SU-DHL-6 (cell line): Measurements from ENCODE around the gene DUSP14.
"Not testable (repeated sequence)": the region's sequence is repeated elsewhere in the genome, so short reads cannot be mapped to it uniquely, and the experiment has no call there.

Experiments used
- H2AFZ ChIP-seq: fragments of 200-600 bp; sonication (generic); 2 replicates; pipeline ENCODE4 v1.6.1; 2014; ENCODE audit warnings: low read depth, mild to moderate bottlenecking, moderate library complexity, mixed read lengths, antibody characterized with exemption, low read length; ENCODE audit not compliant: severe bottlenecking
- H3F3A ChIP-seq: fragments of 200-600 bp; shearing (Covaris generic); 2 replicates; pipeline ENCODE4 v1.6.0; 2016; ENCODE audit warnings: antibody characterized with exemption, mild to moderate bottlenecking; ENCODE audit not compliant: insufficient read depth
- H3K27ac ChIP-seq: fragments of 200-600 bp; sonication (generic); 2 replicates; pipeline ENCODE4 v1.5.1; 2016; ENCODE audit warnings: low read depth, mild to moderate bottlenecking, low read length, moderate library complexity, mixed read lengths
- H3K27me3 ChIP-seq: fragments of 200-600 bp; sonication (generic), shearing (Covaris generic); 2 replicates; pipeline ENCODE4 v1.6.0; 2014; ENCODE audit warnings: mild to moderate bottlenecking, low read length
- H3K36me3 ChIP-seq: fragments of 200-600 bp; sonication (generic); 2 replicates; pipeline ENCODE4 v1.6.1; 2014; ENCODE audit warnings: mild to moderate bottlenecking, low read length, mixed read lengths
- H3K4me2 ChIP-seq: fragments of 300-600, 200-600 bp; shearing (Covaris generic), sonication (generic); 2 replicates; pipeline ENCODE4 v1.6.0; 2014; ENCODE audit warnings: low read length, low read depth, mild to moderate bottlenecking; ENCODE audit not compliant: poor library complexity, severe bottlenecking
- H3K4me3 ChIP-seq: fragments of 200-600 bp; sonication (generic); 2 replicates; pipeline ENCODE4 v1.5.1; 2014; ENCODE audit warnings: antibody characterized with exemption, low read length, mild to moderate bottlenecking, mixed read lengths; ENCODE audit not compliant: insufficient read depth, poor library complexity, severe bottlenecking
- H3K79me2 ChIP-seq: fragments of 200-600 bp; sonication (generic); 2 replicates; pipeline ENCODE4 v1.6.1; 2014; ENCODE audit warnings: mild to moderate bottlenecking, low read length, moderate library complexity; ENCODE audit not compliant: insufficient read depth
- H3K9ac ChIP-seq: fragments of 200-600 bp; sonication (generic); 2 replicates; pipeline ENCODE4 v1.7.0; 2014; ENCODE audit warnings: mild to moderate bottlenecking, low read length
- H3K9me2 ChIP-seq: fragments of 200-600 bp; sonication (generic); replicated peaks from 2 replicates; pipeline ENCODE4 v1.6.1; 2014; ENCODE audit warnings: low read length; ENCODE audit not compliant: insufficient read depth
- H3K9me3 ChIP-seq: fragments of 200-600 bp; sonication (generic); 2 replicates; pipeline ENCODE4 v1.6.1; 2014; ENCODE audit warnings: low read length, mixed read lengths; ENCODE audit not compliant: insufficient read depth
- H4K20me1 ChIP-seq: fragments of 200-600 bp; sonication (generic); 2 replicates; pipeline ENCODE4 v1.6.1; 2014; ENCODE audit warnings: low read depth, mild to moderate bottlenecking, antibody characterized with exemption, low read length, moderate library complexity, mixed read lengths
- EZH2phosphoT487 ChIP-seq: fragments of 200-600 bp; sonication (generic), shearing (Covaris generic); conservative IDR thresholded peaks from 2 replicates; pipeline ENCODE4 v1.6.1; 2018; ENCODE audit warnings: mild to moderate bottlenecking, antibody characterized with exemption, low read length, moderate library complexity, mixed read lengths
- TF ChIP-seq, protein P1 (sequence below): fragments of 200-600 bp; sonication (generic); IDR thresholded peaks from one replicate; pipeline ENCODE4 v1.5.1; 2017; ENCODE audit warnings: antibody characterized with exemption, mild to moderate bottlenecking, low read length, moderate library complexity; ENCODE audit not compliant: insufficient read depth, poor library complexity, severe bottlenecking

DUSP14 gene

DNA sequence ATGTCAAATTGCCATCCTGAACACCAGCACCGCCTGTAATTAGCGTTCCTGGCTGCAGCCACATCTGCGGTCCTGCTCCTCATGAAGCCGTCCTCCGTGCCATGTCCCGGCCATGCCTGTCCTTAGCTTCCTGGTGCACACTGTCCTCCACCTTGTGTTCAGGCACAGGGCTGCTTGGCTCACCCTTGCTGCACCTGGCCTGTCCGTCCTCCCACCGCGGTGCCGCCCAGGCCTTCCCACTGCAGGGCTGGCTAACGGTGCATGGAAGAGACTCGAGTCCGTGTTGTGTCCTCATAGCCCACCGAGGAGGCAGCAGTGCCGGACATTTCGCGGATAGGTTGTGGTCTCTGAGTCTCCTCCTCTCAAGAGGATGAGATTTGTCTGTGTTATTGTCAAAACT lies 20.4 kb downstream of the DUSP14 start:
- Histone ChIP-seq H3F3A (peaks cover 7% of the 10 kb centered on the region), H3K4me3 (no peak overlapping the region), H3K9ac (no peak overlapping the region), H3K9me2 (no peaks in the 10 kb centered on the region), H3K27ac (no peak overlapping the region), H3K4me2 (no peak overlapping the region), H3K79me2 (peaks cover 40% of the 10 kb centered on the region), H3K27me3 (no peaks in the 10 kb centered on the region), H3K36me3 (peaks cover 9% of the 10 kb centered on the region; the same call in 1 of the 2 replicates), H4K20me1 (no peaks in the 10 kb centered on the region; the same call in 1 of the 2 replicates), H2AFZ (no peak overlapping the region), H3K9me3 (no peaks in the 10 kb centered on the region)
- TF ChIP-seq, protein P1, sequence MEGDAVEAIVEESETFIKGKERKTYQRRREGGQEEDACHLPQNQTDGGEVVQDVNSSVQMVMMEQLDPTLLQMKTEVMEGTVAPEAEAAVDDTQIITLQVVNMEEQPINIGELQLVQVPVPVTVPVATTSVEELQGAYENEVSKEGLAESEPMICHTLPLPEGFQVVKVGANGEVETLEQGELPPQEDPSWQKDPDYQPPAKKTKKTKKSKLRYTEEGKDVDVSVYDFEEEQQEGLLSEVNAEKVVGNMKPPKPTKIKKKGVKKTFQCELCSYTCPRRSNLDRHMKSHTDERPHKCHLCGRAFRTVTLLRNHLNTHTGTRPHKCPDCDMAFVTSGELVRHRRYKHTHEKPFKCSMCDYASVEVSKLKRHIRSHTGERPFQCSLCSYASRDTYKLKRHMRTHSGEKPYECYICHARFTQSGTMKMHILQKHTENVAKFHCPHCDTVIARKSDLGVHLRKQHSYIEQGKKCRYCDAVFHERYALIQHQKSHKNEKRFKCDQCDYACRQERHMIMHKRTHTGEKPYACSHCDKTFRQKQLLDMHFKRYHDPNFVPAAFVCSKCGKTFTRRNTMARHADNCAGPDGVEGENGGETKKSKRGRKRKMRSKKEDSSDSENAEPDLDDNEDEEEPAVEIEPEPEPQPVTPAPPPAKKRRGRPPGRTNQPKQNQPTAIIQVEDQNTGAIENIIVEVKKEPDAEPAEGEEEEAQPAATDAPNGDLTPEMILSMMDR, result no peak
- TF ChIP-seq EZH2phosphoT487, result no peak

DNA sequence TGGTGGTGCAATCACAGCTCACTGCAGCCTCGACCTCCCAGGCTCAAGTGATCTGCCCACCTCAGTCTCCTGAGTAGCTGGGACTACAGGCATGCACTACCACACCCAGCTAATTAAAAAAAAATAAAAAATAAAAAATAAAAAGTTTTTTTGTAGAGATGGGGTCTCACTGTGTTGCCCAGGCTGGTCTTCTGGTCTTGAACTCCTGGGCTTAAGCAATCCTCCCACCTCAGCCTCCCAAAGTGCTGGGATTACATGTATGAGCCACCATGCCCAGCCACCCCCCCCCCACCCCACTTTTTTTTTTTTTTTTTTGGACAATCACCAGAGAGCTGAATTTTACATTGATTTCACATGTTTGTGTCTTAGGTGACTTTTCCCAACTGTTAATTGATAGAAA lies 22.0 kb downstream of the DUSP14 start:
- not testable (repeated sequence) for H3K9me2 ChIP-seq, H3K4me3 ChIP-seq, H3K27me3 ChIP-seq, H3K9ac ChIP-seq, H3K36me3 ChIP-seq, H3K9me3 ChIP-seq, H2AFZ ChIP-seq, H4K20me1 ChIP-seq, H3K4me2 ChIP-seq, H3K27ac ChIP-seq, H3F3A ChIP-seq
- peaks cover 24% of the 10 kb centered on the region for H3K79me2 ChIP-seq

DNA sequence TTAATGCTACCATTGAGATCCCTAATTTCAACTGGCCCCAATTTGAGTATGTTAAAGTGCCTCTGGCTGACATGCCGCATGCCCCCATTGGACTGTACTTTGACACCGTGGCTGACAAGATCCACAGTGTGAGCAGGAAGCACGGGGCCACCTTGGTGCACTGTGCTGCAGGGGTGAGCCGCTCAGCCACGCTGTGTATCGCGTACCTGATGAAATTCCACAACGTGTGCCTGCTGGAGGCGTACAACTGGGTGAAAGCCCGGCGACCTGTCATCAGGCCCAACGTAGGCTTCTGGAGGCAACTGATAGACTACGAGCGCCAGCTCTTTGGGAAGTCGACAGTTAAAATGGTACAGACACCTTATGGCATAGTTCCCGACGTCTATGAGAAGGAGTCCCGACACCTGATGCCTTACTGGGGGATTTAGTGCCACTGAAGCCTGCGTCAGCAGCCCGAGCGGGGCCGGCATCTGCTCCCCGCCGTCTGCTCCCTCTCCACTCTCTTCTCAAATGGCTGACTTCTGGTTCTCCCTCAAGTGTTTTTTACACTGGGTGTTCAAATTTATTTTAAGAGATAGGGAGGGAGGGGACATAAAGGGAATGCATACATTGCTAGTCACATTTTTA lies 22.9 kb downstream of the DUSP14 start:
- Histone ChIP-seq H3K9me2 (no peaks in the 10 kb centered on the region), H3F3A (peaks cover 7% of the 10 kb centered on the region), H2AFZ (no peak overlapping the region), H3K4me3 (no peak overlapping the region), H3K79me2 (peaks cover 17% of the 10 kb centered on the region), H3K27ac (no peak overlapping the region), H4K20me1 (no peaks in the 10 kb centered on the region; the same call in 1 of the 2 replicates), H3K9ac (no peak overlapping the region), H3K9me3 (no peaks in the 10 kb centered on the region), H3K36me3 (peaks cover 9% of the 10 kb centered on the region; the same call in 1 of the 2 replicates), H3K27me3 (no peaks in the 10 kb centered on the region), H3K4me2 (no peak overlapping the region)
- TF ChIP-seq EZH2phosphoT487, result no peak
- TF ChIP-seq, protein P1, result no peak

DNA sequence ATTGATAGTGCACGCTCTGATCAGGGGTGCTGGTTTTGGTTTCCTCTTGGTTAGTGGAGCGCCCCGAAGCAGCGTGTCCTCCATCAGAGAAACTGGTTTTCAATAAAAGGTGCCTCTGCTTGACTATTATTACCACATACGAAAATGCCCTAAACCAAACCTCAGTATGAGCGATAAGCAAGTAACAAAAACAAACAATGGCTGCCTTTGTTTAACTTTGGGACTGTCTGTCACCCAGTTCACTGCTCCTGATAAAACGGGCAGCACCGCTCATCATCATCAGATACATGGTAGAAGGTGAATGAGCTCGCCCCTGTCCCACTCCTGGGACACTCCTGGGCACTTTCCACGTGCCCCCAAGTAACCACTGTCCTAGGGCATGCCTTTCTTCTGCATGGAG lies 24.0 kb downstream of the DUSP14 start:
- TF ChIP-seq EZH2phosphoT487, result no peak
- TF ChIP-seq, protein P1, result no peak
- Histone ChIP-seq H3K27me3 (no peaks in the 10 kb centered on the region), H2AFZ (no peak overlapping the region), H3F3A (peaks cover 7% of the 10 kb centered on the region), H3K9ac (no peak overlapping the region), H3K79me2 (peaks cover 11% of the 10 kb centered on the region), H3K9me3 (no peaks in the 10 kb centered on the region), H3K27ac (no peak overlapping the region), H3K9me2 (no peaks in the 10 kb centered on the region), H3K4me3 (no peak overlapping the region), H3K4me2 (no peak overlapping the region), H3K36me3 (peaks cover 9% of the 10 kb centered on the region; the same call in 1 of the 2 replicates), H4K20me1 (no peaks in the 10 kb centered on the region; the same call in 1 of the 2 replicates)
